Ishikawa (cell line): Measurements from ENCODE around the gene SERBP1.

ENCODE experiments used
- CEBPB ChIP-seq: IDR thresholded peaks from 2 replicates; pipeline ENCODE4 v1.6.1; 2012
- EGR1 ChIP-seq: IDR thresholded peaks from 2 replicates; pipeline ENCODE4 v1.6.1; 2012
- EP300 ChIP-seq: IDR thresholded peaks from 2 replicates; pipeline ENCODE4 v1.6.1; 2012; ENCODE audit warnings: borderline replicate concordance
- MAX ChIP-seq: IDR thresholded peaks from 2 replicates; pipeline ENCODE4 v1.6.1; 2012
- REST ChIP-seq: IDR thresholded peaks from 2 replicates; pipeline ENCODE4 v1.6.1; 2012; ENCODE audit warnings: low read depth, mild to moderate bottlenecking
- TAF1 ChIP-seq: IDR thresholded peaks from 2 replicates; pipeline ENCODE4 v1.6.1; 2012; ENCODE audit warnings: low read depth, mild to moderate bottlenecking
- TEAD4 ChIP-seq: IDR thresholded peaks from 2 replicates; pipeline ENCODE4 v1.6.1; 2012
- USF1 ChIP-seq: IDR thresholded peaks from 2 replicates; pipeline ENCODE4 v1.6.1; 2012
- YY1 ChIP-seq: IDR thresholded peaks from 2 replicates; pipeline ENCODE4 v1.6.1; 2012; ENCODE audit warnings: low read depth

- no peak for TF ChIP-seq TAF1
- no peak for TF ChIP-seq CEBPB
- TF ChIP-seq EGR1, result no peak
- no peak for TF ChIP-seq USF1
- TF ChIP-seq EP300, result no peak
- TF ChIP-seq YY1, result no peak
- no peak for TF ChIP-seq REST
- no peak for TF ChIP-seq MAX
- TF ChIP-seq TEAD4, result no peak
Observed at GRCh38 chr1:67418839-67419586, 11.2 kb downstream of the SERBP1 start.
